Measurements from ENCODE around the gene FGFR2. TPM values are rescaled to one million over a fixed set of nuclear protein-coding genes. Genes with fewer than 3 reads are reported as not detected.

FGFR2 gene
- total RNA-seq, 4 donors from 2014 or later: 41.6 to 79.3 (median 60.5) TPM

DNA sequence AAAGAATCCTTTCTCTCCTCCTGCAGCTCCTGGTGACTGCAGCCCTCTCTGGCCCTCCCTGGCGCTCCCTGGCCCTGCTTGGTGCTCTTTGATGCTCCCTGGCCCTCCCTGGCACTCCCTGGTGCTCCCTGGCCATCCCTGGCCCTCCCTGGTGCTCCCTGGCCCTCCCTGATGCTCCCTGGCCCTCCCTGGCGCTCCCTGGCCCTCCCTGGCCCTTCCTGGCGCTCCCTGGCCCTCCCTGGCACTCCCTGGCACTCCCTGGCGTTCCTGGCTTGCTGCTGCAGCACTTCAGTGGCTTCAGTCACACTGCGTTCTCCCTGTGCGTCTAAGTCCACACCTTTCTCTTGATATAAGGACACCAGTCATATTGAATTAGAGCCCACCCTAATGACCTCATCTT, 15.2 kb upstream of the FGFR2 start:
- Histone ChIP-seq H3K4me3 (no peak overlapping the region), H3K27me3 (peaks cover 8% of the 10 kb centered on the region), H3K27ac (no peak overlapping the region), H3K9me3 (no peaks in the 10 kb centered on the region), H3K36me3 (no peaks in the 10 kb centered on the region), H3K4me1 (peaks cover 0 to 7% (median 4%) of the 10 kb centered on the region in 3 donors)
- 92 to 95% methylated on average over 2 to 6 of the region's 6 CpGs for WGBS, 2 donors (ENCODE audit: low coverage in 1 of 2)
- no peak for TF ChIP-seq POLR2AphosphoS5 (IDR thresholded peaks at IDR 0.05)
- TF ChIP-seq EP300 (IDR thresholded peaks at IDR 0.05): no peak
- TF ChIP-seq, protein P1, sequence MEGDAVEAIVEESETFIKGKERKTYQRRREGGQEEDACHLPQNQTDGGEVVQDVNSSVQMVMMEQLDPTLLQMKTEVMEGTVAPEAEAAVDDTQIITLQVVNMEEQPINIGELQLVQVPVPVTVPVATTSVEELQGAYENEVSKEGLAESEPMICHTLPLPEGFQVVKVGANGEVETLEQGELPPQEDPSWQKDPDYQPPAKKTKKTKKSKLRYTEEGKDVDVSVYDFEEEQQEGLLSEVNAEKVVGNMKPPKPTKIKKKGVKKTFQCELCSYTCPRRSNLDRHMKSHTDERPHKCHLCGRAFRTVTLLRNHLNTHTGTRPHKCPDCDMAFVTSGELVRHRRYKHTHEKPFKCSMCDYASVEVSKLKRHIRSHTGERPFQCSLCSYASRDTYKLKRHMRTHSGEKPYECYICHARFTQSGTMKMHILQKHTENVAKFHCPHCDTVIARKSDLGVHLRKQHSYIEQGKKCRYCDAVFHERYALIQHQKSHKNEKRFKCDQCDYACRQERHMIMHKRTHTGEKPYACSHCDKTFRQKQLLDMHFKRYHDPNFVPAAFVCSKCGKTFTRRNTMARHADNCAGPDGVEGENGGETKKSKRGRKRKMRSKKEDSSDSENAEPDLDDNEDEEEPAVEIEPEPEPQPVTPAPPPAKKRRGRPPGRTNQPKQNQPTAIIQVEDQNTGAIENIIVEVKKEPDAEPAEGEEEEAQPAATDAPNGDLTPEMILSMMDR (IDR thresholded peaks at IDR 0.05): no peak
- TF ChIP-seq POLR2A (IDR thresholded peaks at IDR 0.05): no peak
- no peak for ATAC-seq

DNA sequence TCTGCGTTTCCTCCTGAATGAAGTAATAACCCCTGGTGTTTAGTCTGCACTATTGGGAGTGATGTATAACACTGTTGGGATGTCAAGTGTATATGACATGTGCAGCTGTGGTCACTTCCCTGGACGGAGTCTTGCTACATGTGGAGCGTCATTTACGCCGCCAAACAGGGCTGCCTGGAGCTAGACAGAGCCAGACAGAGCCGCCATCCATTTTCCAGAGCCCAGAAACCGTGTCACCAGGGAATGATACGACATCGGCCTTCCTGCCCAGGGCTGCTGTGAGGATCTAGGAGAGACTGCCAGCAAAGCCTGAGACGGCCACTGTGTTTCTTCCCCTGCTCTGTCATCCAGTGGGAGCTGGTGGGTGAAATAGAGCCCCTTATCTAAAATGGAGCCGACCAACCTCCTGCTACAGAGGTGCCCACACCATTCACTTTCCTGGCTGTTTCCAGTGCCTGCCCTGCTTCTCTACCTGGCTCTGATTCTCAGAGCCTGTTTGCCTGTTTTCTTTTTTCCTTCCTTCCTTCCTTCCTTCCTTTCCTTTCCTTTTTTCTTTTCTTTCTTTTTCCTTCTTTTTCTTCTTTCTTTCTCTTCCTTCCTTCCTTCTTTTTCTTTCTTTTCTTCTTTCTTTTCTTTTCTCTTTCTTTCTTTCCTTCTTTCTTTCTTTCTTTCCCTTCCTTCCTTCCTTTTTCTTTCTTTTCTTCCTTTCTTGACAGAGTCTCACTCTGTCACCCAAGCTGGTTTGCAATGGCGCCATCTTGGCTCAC, 13.3 kb upstream of the FGFR2 start:
- 81 to 100% methylated on average over 2 to 9 of the region's 12 CpGs for WGBS, 2 donors (ENCODE audit: low coverage in 1 of 2)
- H3K27me3 ChIP-seq: peaks cover 14% of the 10 kb centered on the region
- H3K4me3 ChIP-seq: no peak overlapping the region
- peaks cover 0 to 14% (median 5%) of the 10 kb centered on the region in 3 donors for H3K4me1 ChIP-seq
- H3K36me3 ChIP-seq: no peaks in the 10 kb centered on the region
- H3K9me3 ChIP-seq: no peaks in the 10 kb centered on the region
- TF ChIP-seq EP300 (IDR thresholded peaks at IDR 0.05) (no peak), POLR2AphosphoS5 (IDR thresholded peaks at IDR 0.05) (no peak), POLR2A (IDR thresholded peaks at IDR 0.05) (no peak)
- TF ChIP-seq, protein P1 (IDR thresholded peaks at IDR 0.05): no peak
- ATAC-seq: no peak
- no peak overlapping the region for H3K27ac ChIP-seq

DNA sequence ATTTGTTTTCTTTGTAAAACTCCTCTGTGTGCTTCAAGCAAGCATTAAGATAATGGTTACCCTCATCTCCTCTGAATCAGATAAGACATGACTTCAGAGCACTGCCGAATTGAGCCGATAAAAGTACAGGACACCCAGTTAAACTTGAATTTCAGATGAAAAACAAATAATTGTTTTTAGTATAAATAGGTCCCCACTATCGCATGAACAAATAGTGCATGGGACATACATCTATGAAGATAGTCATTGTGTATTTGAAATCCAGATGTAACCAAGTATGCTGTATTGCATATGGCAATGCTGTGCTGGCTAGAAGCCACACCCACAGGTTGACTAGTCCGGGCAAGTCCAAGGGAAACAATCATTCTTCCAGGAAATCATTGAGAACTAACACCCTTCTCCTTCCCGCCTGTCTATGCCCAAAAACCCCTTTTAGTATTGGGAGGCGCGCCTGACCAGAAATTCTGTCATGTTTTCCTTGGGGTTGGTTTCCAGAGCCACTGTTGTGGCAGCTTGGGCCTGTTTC, 12.6 kb upstream of the FGFR2 start:
- H3K9me3 ChIP-seq: no peaks in the 10 kb centered on the region
- peaks cover 0 to 14% (median 5%) of the 10 kb centered on the region in 3 donors for H3K4me1 ChIP-seq
- no peaks in the 10 kb centered on the region for H3K36me3 ChIP-seq
- peaks cover 14% of the 10 kb centered on the region for H3K27me3 ChIP-seq
- WGBS, 2 donors (ENCODE audit: low coverage in 1 of 2): 80 to 98% methylated on average over 6 to 7 of the region's 7 CpGs
- H3K4me3 ChIP-seq: no peak overlapping the region
- no peak for ATAC-seq
- TF ChIP-seq EP300 (IDR thresholded peaks at IDR 0.05) (no peak), POLR2A (IDR thresholded peaks at IDR 0.05) (no peak)
- TF ChIP-seq, protein P1 (IDR thresholded peaks at IDR 0.05): no peak
- H3K27ac ChIP-seq: no peak overlapping the region

DNA sequence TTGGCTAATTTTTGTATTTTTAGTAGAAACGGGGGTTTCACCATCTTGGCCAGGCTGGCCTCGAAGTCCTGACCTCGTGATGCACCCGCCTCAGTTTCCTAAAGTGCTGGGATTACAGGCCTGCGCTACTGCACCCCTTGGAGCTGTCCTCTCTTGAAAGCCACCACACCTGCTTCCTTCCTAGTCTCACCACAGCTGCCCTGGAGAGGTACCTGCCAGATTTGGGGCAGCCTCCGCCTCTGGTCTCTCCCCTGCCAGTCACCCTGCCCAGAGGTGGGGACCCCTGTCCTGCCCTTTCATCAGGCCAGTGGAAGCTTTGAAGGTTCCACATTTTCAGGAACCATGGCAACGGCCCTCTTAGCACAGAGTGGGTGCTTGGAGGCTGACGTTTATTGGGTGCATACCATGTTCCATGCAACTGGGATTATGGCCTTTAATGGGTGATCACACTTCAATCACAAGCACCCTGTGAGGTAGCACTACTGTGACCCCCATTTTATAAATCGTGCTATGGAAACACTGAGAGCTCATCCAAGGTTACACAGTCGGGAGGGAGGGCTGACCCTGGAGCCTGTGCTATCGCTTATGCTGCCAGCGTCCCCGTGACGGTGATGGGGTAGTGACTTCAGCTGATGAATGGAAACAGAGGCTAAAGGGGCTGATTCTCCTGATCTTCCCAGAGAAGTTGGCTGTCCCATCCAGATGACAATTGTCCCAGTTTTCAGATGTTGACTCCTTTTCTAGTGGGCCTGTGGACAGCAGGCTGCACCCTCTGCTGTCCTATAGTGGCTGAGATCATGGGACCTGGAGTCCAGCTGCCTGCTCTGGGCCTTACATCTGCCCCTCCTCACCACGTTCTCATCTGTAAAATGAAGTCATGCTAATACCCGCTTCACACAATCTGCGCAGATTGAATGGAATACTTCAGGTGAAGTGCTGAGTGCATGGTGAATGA, 11.5 kb upstream of the FGFR2 start:
- peaks cover 0 to 14% (median 5%) of the 10 kb centered on the region in 3 donors for H3K4me1 ChIP-seq

More for the DNA sequence above, 11.5 kb upstream of the FGFR2 start:
- no peaks in the 10 kb centered on the region for H3K36me3 ChIP-seq
- ATAC-seq: no peak
- peaks cover 14% of the 10 kb centered on the region for H3K27me3 ChIP-seq
- H3K27ac ChIP-seq: no peak overlapping the region
- no peak overlapping the region for H3K4me3 ChIP-seq
- TF ChIP-seq, protein P1 (IDR thresholded peaks at IDR 0.05): no peak
- TF ChIP-seq EP300 (IDR thresholded peaks at IDR 0.05) (no peak), POLR2A (IDR thresholded peaks at IDR 0.05) (no peak), POLR2AphosphoS5 (IDR thresholded peaks at IDR 0.05) (no peak)
- H3K9me3 ChIP-seq: no peaks in the 10 kb centered on the region
- WGBS, 2 donors (ENCODE audit: low coverage in 1 of 2): 70 to 77% methylated on average over 3 to 6 of the region's 17 CpGs
